Panc1 (cell line): Measurements from ENCODE around the gene PPP1R14B.

ENCODE experiments used
- POLR2AphosphoS5 ChIP-seq: IDR thresholded peaks from 2 replicates; pipeline ENCODE4 v1.6.1; 2012; ENCODE audit warnings: mild to moderate bottlenecking, low read depth, low read length, moderate library complexity
- TF ChIP-seq, protein P1 (sequence below), 2 experiments: IDR thresholded peaks; 2 replicates each; pipeline ENCODE4 v1.6.1; 2011 to 2012; ENCODE audit warnings: low read depth in 2 of 2, control low read depth in 1 of 2, low read length in 1 of 2, mild to moderate bottlenecking in 1 of 2, moderate library complexity in 1 of 2; ENCODE audit not compliant: insufficient read depth in 1 of 2
- TF ChIP-seq, protein P2 (sequence below): fragments of 450-650 bp; IDR thresholded peaks from 2 replicates; pipeline ENCODE4 v1.5.1; 2017; ENCODE audit warnings: mild to moderate bottlenecking

GRCh38 chr11:64222651-64223000, 24.1 kb downstream of the PPP1R14B start:
- no peak for TF ChIP-seq POLR2AphosphoS5
- TF ChIP-seq, protein P1, sequence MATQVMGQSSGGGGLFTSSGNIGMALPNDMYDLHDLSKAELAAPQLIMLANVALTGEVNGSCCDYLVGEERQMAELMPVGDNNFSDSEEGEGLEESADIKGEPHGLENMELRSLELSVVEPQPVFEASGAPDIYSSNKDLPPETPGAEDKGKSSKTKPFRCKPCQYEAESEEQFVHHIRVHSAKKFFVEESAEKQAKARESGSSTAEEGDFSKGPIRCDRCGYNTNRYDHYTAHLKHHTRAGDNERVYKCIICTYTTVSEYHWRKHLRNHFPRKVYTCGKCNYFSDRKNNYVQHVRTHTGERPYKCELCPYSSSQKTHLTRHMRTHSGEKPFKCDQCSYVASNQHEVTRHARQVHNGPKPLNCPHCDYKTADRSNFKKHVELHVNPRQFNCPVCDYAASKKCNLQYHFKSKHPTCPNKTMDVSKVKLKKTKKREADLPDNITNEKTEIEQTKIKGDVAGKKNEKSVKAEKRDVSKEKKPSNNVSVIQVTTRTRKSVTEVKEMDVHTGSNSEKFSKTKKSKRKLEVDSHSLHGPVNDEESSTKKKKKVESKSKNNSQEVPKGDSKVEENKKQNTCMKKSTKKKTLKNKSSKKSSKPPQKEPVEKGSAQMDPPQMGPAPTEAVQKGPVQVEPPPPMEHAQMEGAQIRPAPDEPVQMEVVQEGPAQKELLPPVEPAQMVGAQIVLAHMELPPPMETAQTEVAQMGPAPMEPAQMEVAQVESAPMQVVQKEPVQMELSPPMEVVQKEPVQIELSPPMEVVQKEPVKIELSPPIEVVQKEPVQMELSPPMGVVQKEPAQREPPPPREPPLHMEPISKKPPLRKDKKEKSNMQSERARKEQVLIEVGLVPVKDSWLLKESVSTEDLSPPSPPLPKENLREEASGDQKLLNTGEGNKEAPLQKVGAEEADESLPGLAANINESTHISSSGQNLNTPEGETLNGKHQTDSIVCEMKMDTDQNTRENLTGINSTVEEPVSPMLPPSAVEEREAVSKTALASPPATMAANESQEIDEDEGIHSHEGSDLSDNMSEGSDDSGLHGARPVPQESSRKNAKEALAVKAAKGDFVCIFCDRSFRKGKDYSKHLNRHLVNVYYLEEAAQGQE (IDR thresholded peaks at IDR 0.05; ENCODE audit: insufficient read depth in 1 of 2, low read depth in 2 of 2, low read length in 1 of 2): no peak
- TF ChIP-seq, protein P2, sequence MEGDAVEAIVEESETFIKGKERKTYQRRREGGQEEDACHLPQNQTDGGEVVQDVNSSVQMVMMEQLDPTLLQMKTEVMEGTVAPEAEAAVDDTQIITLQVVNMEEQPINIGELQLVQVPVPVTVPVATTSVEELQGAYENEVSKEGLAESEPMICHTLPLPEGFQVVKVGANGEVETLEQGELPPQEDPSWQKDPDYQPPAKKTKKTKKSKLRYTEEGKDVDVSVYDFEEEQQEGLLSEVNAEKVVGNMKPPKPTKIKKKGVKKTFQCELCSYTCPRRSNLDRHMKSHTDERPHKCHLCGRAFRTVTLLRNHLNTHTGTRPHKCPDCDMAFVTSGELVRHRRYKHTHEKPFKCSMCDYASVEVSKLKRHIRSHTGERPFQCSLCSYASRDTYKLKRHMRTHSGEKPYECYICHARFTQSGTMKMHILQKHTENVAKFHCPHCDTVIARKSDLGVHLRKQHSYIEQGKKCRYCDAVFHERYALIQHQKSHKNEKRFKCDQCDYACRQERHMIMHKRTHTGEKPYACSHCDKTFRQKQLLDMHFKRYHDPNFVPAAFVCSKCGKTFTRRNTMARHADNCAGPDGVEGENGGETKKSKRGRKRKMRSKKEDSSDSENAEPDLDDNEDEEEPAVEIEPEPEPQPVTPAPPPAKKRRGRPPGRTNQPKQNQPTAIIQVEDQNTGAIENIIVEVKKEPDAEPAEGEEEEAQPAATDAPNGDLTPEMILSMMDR: no peak
